ENCODE data around the gene ABCG2. TPM values are rescaled to one million over a fixed set of nuclear protein-coding genes. Genes with fewer than 3 reads are reported as not detected.

ABCG2 gene
- total RNA-seq: 0.39 and 0.65 TPM in 2 replicates

DNA sequence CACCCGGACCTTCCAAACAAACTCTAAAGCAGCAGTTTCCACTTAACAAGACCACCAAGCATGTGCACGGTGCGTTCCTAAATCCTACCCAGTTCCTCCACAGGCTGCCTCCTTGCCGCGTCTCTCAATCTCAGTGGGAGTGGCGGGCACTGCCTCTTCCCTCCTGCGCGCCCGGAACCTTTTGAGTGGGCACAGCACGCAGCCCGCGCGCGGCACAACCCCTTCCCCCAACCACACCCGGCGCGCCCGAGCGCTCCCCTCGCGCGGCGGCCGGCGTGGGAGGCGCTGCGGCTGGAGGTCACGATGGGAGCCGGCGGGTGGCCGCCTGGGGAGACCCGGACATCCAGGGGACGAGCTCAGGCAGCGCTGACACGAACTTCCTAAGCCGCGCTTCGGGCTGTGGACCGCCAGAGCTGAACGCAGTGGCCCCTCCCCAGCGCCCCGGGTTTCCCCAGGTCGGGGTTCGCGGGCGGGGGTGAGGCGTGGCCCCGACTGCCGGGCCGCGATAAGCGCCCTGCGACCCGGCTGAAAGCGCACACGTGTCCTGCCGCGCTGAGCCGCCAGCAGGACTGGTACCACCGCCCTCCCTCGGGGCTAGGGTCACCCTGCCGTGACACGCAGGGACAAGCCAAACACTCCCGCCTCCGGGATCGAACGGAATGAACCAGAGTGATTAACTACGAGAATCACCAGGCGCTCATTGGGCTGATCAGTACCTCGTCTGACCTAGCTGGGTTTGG lies at the start of gene ABCG2:
Gene ABCG2, minus strand, starts transcription at position 151 of the 740 bp plus-strand sequence. CDS start 18,644 bp downstream, outside the sequence.

Small RNA genes within 50 kb of the gene (small RNA-seq; reads per million reads assigned to genes)
- gene RNU6-818P (not detected), gene RNU6ATAC31P (not detected)

Other genes with a start within 250 kb of the ABCG2 start
- 0.32 and 0.39 TPM in 2 replicates for gene SPP1, start 182.9 kb downstream of the ABCG2 start, total RNA-seq
- 60.5 and 73.9 TPM in 2 replicates for gene PKD2, start 151.0 kb downstream of the ABCG2 start, total RNA-seq
- gene PPM1K, start 125.9 kb upstream of the ABCG2 start, total RNA-seq: 9.2 and 9.3 TPM in 2 replicates
- gene HERC6, start 220.2 kb upstream of the ABCG2 start, total RNA-seq: 8.5 and 13.5 TPM in 2 replicates